Spinal cord (tissue), 10 donors: ENCODE results near the gene SYNPR. TPM values are rescaled to one million over a fixed set of nuclear protein-coding genes. Genes with fewer than 3 reads are reported as not detected.

ENCODE experiments used
- DNase-seq, 6 donors: peaks; one replicate each; pipeline versions ENCODE4 v3.0.0 to v3.0.0-alpha.2; 2013 to 2015; ENCODE audit warnings: low spot score in 6 of 6, low read depth in 4 of 6
- H3K27ac ChIP-seq: one replicate; pipeline ENCODE4 v1.5.1; 2013; ENCODE audit warnings: low read depth, low read length, control low read depth
- H3K27me3 ChIP-seq: one replicate; pipeline ENCODE4 v1.6.1; 2013; ENCODE audit warnings: low read length; ENCODE audit not compliant: control insufficient read depth, insufficient read depth
- H3K36me3 ChIP-seq: one replicate; pipeline ENCODE4 v1.6.1; 2013; ENCODE audit warnings: low read length; ENCODE audit not compliant: control insufficient read depth, insufficient read depth
- H3K4me1 ChIP-seq: one replicate; pipeline ENCODE4 v1.6.1; 2013; ENCODE audit warnings: low read length; ENCODE audit not compliant: control insufficient read depth, insufficient read depth
- H3K4me3 ChIP-seq: one replicate; pipeline ENCODE4 v1.5.1; 2013; ENCODE audit warnings: low read depth, low read length, control low read depth
- H3K9me3 ChIP-seq: one replicate; pipeline ENCODE4 v1.6.1; 2013; ENCODE audit warnings: low read length; ENCODE audit not compliant: control insufficient read depth, insufficient read depth
- WGBS: methylation state at CpG from one replicate; pipeline ENCODE4 v1.1.5; 2013; ENCODE audit warnings: missing lambda C conversion rate; ENCODE audit not compliant: insufficient coverage; 5-methylcytosine and 5-hydroxymethylcytosine counted together
- polyA plus RNA-seq, 2 donors: library from polyadenylated mRNA; unstranded; fragments of 120-200 nt; gene quantifications; one replicate each; pipeline ENCODE4 v1.2.1, GENCODE V29; 2013; ENCODE audit not compliant: insufficient read length in 2 of 2
- total RNA-seq, 2 donors: library from RNA; depleted of rRNA in 1 of 2; stranded (reverse); fragments of 120-200 nt in 1 of 2; fragments of >200 nt in 1 of 2; gene quantifications; one replicate each; pipeline versions ENCODE4 v1.2.3 to v1.2.4, GENCODE V29; 2013 to 2014
- donor health status: healthy.

Gene SYNPR
- total and polyA plus RNA-seq, 4 donors, result 9.9 to 83.5 (median 63.8) TPM

DNA sequence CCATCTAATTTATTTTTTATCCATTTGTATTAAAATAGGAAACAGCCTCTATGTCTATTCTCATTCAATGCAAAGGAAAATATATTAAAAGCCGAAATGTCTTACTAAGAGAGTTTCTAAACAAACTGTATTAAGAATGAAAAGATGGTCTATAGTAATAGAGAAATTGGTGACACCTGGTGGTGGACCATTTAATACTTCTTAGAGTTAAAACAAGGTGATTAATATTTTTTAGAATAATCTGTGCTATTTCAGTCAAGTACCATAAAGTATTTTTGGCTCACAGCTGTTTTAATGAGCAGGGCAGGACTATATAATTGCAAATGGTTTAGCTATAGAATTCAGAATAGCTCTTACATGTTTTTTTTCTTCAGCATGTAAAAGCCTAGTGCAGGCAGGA lies 55.7 kb downstream of the SYNPR start:
- H3K36me3 ChIP-seq, result no peaks in the 10 kb centered on the region
- no peak overlapping the region for H3K27ac ChIP-seq
- H3K9me3 ChIP-seq, result no peaks in the 10 kb centered on the region
- no CpG with 5 or more reads among the region's 1 CpG for WGBS
- no peaks in the 10 kb centered on the region for H3K27me3 ChIP-seq
- no peaks in the 10 kb centered on the region for H3K4me1 ChIP-seq
- peak in 1 of 6 donors; percentile 62 for DNase-seq
- H3K4me3 ChIP-seq, result no peak overlapping the region

DNA sequence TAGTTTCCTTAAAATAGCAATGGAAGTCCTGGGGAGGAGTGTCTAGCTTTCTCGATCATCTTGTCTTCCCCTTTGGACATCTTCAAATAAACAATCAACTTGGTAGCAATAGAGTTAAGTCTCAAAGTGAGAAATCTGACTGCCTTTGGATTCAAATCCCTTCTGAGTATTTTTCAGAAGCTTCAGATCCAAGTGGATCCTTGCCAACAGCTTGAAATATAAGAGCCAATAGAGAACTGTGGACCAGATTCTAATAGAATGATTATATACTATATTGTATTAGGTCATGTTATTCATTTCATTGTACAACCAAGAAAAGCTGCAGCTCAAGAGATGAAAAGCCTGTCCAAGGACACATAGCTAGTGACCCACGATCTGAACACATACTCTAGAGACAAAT lies 60.2 kb downstream of the SYNPR start:
- 78% methylated on average over 1 of the region's 2 CpGs for WGBS
- H3K27me3 ChIP-seq, result peaks cover 2% of the 10 kb centered on the region
- DNase-seq, result no peak
- H3K9me3 ChIP-seq, result no peaks in the 10 kb centered on the region
- H3K4me3 ChIP-seq, result no peak overlapping the region
- H3K27ac ChIP-seq, result no peak overlapping the region
- H3K4me1 ChIP-seq, result no peaks in the 10 kb centered on the region
- no peaks in the 10 kb centered on the region for H3K36me3 ChIP-seq

DNA sequence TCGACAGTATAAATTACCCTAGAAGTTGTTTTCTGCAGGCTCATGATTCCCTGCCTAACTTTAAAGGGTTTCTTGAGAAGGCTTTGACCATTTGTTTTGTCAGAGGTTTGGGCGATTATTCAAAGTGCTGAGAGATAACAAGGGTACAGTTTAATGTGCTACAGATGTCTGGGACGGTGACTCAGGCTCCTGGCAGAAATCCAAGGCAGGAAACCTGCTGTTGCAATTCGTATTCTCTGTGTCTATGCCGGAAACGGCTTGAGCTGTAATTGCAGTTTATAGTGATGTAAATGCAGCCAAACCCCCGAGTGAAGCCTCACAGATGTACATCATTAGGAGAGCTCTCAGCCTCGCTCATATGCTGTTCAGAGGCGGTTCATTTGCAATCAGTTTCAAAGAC lies 65.6 kb downstream of the SYNPR start:
- H3K36me3 ChIP-seq, result no peaks in the 10 kb centered on the region
- H3K9me3 ChIP-seq, result no peaks in the 10 kb centered on the region
- H3K4me1 ChIP-seq, result peaks cover 3% of the 10 kb centered on the region
- H3K4me3 ChIP-seq, result no peak overlapping the region
- WGBS, result 3% methylated on average over 6 of the region's 9 CpGs
- peak; percentile 49 to 95 (median 60) for DNase-seq
- peak overlapping the region; percentile 26 for H3K27ac ChIP-seq
- H3K27me3 ChIP-seq, result peaks cover 2% of the 10 kb centered on the region

DNA sequence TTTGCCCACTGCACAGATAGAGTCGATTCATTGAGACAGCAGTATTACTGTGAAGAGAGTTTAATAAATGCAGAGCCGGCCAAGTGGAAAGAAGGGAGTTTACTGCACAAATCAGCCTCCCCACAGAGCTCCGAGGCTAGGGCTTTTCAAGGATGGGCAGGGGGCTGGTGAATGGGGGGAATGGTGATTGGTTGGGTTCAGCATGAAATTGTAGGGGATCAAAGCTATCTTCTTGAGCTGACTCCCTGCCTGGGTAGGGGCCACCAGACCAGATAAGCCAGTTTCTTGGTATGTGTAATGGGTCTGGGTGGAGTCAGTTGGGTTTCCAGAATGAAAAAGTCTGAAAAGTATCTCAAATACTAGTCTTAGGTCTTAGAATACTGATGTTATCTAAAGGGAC lies 66.6 kb downstream of the SYNPR start:
- Histone ChIP-seq H3K36me3 (no peaks in the 10 kb centered on the region), H3K4me1 (peaks cover 3% of the 10 kb centered on the region), H3K27ac (no peak overlapping the region), H3K4me3 (no peak overlapping the region), H3K27me3 (peaks cover 2% of the 10 kb centered on the region), H3K9me3 (no peaks in the 10 kb centered on the region)
- 7% methylated on average over 2 of the region's 3 CpGs for WGBS
- peak in 1 of 6 donors; percentile 76 for DNase-seq

DNA sequence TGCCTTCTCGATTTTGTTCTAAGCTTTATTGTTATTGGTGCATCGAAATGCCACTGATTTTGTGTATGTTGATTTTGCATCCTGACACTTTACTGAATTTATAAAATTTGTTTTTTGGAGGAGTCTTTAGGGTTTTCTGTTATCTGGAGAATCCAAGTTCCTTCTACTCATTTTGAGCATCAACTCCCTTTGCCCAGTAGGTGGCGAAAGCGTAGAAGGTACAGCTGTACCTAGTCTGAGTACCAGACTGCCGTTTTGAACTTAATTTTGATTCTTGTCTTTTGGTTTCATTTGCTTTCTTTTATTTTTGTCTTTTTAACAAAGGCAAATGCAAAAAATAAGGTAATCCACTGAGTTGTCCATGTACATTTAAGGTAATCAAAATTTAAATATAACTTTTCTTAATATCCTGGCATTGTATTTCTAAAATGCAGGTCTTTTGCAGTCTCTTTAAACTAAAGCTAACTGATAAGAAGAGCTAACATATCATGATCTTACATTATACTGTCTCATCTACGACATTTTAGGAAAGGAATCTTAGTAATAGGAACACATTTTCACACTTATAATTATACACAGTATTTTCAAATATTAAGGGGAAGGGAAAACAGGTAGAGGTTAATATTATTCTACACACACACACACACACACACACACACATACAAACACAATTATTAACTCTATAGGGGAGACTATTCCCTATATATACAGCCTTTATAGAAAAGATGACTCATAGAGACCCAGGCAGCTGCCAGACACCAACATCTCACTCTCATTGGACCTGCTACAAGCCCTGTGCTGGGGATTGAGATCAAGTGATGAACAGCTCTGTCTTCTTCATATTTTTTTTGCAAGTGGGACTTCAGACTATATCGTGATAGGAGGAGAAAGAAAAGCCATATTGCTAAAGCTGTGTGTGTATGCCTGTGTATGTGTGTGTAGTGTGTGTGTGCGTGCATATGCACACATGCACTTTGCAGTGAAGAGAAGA lies 71.8 kb downstream of the SYNPR start:
- DNase-seq, result peak in 5 of 6 donors; percentile 54 to 95 (median 74)
- WGBS, result 37% methylated on average over 5 of the region's 8 CpGs
- no peaks in the 10 kb centered on the region for H3K36me3 ChIP-seq
- peaks cover 6% of the 10 kb centered on the region for H3K27me3 ChIP-seq
- no peaks in the 10 kb centered on the region for H3K9me3 ChIP-seq
- no peak overlapping the region for H3K27ac ChIP-seq
- no peak overlapping the region for H3K4me3 ChIP-seq
- no peaks in the 10 kb centered on the region for H3K4me1 ChIP-seq

DNA sequence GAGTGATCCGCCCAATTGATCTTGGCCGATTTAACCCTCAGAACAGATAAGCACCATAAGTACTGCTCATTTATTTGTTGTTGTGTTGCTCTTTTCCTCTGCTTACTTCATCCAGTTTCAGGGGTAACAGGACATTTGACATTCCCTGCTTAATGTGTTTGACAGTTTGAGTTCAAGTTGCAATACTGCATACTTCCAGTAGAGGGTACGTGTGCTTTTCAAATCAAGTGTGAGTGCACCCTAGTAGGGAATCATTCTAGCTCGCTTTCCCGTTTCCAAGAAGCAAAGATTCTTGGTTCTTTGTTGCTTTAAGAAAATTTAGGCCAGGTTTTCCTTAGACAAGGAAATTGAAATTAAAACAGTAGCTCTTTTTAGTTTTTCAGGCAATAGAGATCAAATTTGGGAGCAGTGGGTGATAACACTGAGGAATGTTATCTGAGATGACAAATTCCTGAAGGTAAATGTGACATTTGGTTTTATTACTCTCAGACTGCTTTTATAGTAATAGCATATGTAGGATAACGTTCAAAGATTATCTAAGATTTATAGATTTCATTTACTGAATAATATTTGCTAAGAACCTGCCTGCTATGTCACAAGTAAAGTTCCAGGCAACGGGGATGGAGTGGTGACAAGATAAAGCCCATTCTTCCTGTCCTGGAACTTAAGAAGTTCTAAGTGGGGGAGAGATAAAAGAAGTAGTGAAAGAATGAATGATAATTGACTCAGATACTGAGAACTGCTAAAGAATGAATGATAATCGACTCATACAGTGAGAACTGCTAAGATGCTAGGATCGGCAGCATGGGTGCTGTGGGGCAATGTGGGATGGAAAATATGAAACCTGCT lies 73.3 kb downstream of the SYNPR start:
- Histone ChIP-seq H3K27ac (no peak overlapping the region), H3K36me3 (no peaks in the 10 kb centered on the region), H3K27me3 (peaks cover 6% of the 10 kb centered on the region), H3K4me3 (no peak overlapping the region), H3K4me1 (no peaks in the 10 kb centered on the region), H3K9me3 (no peaks in the 10 kb centered on the region)
- peak; percentile 56 to 96 (median 66) for DNase-seq
- 53% methylated on average over 6 of the region's 9 CpGs for WGBS

- 86% methylated on average over 1 of the region's 2 CpGs for WGBS
- Histone ChIP-seq H3K9me3 (no peaks in the 10 kb centered on the region), H3K27me3 (peaks cover 6% of the 10 kb centered on the region), H3K36me3 (no peaks in the 10 kb centered on the region), H3K4me1 (no peaks in the 10 kb centered on the region), H3K4me3 (no peak overlapping the region), H3K27ac (no peak overlapping the region)
- no peak for DNase-seq
These were observed 73.8 kb downstream of the SYNPR start for GRCh38 chr3:63352008-63352279.

DNA sequence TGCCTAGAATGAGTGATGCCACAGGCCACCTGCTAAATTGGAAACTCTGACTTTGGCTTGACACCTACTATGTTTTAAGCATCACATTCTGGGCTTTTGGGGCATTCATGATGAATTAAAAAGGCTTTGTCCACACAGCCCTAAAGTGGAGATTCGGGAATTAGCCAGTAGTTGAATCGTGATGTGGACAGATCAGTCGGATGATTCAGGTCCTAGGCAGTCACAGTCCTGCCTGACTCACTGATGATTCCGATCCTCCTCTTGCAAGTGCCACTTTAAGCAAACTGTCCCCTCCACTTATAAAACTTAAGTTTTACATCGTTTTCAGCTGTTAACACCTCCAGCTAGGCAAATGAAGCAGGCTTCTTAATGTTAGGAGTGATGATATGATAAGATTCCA lies 75.3 kb downstream of the SYNPR start:
- Histone ChIP-seq H3K4me3 (no peak overlapping the region), H3K4me1 (no peaks in the 10 kb centered on the region), H3K36me3 (no peaks in the 10 kb centered on the region), H3K27me3 (peaks cover 6% of the 10 kb centered on the region), H3K27ac (no peak overlapping the region), H3K9me3 (no peaks in the 10 kb centered on the region)
- 61% methylated on average over 2 of the region's 5 CpGs for WGBS
- DNase-seq, result no peak

- no CpG with 5 or more reads among the region's 1 CpG for WGBS
- no peak overlapping the region for H3K4me3 ChIP-seq
- H3K27me3 ChIP-seq, result peaks cover 6% of the 10 kb centered on the region
- no peaks in the 10 kb centered on the region for H3K9me3 ChIP-seq
- H3K27ac ChIP-seq, result no peak overlapping the region
- DNase-seq, result no peak
- H3K36me3 ChIP-seq, result no peaks in the 10 kb centered on the region
- H3K4me1 ChIP-seq, result no peaks in the 10 kb centered on the region
These were observed 76.1 kb downstream of the SYNPR start for GRCh38 chr3:63354160-63354559.
